AG09319 (cell line): Measurements from ENCODE around the gene SSTR5.
"Not testable (repeated sequence)": the region's sequence is repeated elsewhere in the genome, so short reads cannot be mapped to it uniquely, and the experiment has no call there.

Source experiments
- DNase-seq: peaks from one replicate; pipeline ENCODE4 v3.0.0-alpha.2; 2010; ENCODE audit warnings: low read depth; ENCODE audit errors: extremely low read depth
- TF ChIP-seq, protein P1 (sequence below): IDR thresholded peaks from 2 replicates; pipeline ENCODE4 v1.5.1; 2011; ENCODE audit warnings: low read depth, mild to moderate bottlenecking, inconsistent platforms, low read length, moderate library complexity

Gene SSTR5

DNA sequence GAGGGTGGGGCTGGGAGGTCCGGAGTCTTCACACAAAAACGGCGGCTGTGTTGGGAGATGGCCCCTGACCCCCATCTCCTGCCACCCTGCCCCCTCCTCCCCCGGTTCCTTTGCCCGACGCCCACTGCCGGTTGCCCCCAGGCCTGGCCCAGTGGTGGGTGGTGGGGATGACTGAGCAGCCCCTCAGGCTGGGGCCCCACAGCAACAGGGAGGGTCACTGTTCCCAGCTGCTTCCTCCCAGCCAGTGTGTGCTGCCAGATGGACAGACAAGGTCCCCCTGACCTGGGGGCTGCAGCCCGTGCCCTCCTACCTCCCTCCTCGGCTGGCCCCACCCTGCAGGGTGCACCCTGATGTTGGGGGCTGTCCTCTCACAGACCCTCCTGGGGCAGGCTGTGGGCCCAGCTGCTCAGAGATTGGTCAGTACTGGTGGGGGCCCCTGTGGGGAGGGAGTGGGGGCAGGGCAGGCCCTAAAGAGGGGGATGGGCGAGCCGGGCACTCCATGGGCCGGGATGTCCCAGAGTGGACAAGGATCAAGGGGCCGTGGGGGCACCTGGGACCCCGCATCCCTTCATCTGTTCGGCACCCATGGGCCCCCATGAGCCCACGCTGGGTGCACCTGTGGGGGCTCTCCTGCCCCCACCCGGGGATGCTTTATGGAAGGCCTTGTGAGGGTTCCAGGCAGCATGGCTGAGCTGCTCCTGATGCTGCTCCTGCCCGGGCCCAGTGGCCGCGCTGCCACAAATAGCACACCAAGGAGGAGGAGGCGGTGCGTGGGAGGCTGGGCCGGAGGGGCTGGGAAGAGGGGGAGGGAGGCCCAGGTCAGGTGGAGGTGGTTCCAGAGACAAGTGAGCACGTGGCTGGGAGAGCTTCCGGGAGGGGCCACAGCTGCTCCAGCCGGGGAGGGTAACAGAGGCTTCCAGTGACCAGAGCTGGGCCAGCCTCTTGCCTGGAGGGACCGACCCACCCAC is 18.4 kb downstream of the SSTR5 start:
- DNase-seq: no peak
- TF ChIP-seq, protein P1, sequence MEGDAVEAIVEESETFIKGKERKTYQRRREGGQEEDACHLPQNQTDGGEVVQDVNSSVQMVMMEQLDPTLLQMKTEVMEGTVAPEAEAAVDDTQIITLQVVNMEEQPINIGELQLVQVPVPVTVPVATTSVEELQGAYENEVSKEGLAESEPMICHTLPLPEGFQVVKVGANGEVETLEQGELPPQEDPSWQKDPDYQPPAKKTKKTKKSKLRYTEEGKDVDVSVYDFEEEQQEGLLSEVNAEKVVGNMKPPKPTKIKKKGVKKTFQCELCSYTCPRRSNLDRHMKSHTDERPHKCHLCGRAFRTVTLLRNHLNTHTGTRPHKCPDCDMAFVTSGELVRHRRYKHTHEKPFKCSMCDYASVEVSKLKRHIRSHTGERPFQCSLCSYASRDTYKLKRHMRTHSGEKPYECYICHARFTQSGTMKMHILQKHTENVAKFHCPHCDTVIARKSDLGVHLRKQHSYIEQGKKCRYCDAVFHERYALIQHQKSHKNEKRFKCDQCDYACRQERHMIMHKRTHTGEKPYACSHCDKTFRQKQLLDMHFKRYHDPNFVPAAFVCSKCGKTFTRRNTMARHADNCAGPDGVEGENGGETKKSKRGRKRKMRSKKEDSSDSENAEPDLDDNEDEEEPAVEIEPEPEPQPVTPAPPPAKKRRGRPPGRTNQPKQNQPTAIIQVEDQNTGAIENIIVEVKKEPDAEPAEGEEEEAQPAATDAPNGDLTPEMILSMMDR: no peak

DNA sequence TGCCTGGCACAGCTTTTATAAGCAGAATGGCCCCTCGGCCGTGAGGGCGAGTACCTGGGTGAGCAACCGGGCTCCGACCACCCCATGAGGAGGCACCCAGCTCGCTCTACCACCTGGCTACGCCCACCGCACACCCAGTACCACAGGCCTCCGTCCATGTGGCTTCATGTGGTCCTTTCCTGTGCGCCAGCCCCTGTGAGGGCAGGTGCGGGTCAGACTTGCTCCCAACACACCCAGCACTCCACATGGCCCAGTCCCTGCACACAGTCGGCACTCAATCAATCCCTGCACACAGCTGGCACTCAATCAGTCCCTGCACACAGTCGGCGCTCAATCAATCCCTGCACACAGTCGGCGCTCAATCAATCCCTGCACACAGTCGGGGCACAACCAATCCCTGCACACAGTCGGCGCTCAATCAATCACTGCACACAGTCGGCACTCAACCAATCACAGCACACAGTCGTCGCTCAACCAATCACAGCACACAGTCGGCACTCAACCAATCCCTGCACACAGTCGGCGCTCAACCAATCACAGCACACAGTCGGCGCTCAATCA is 19.5 kb downstream of the SSTR5 start:
- no peak for DNase-seq
- TF ChIP-seq, protein P1: no peak

DNA sequence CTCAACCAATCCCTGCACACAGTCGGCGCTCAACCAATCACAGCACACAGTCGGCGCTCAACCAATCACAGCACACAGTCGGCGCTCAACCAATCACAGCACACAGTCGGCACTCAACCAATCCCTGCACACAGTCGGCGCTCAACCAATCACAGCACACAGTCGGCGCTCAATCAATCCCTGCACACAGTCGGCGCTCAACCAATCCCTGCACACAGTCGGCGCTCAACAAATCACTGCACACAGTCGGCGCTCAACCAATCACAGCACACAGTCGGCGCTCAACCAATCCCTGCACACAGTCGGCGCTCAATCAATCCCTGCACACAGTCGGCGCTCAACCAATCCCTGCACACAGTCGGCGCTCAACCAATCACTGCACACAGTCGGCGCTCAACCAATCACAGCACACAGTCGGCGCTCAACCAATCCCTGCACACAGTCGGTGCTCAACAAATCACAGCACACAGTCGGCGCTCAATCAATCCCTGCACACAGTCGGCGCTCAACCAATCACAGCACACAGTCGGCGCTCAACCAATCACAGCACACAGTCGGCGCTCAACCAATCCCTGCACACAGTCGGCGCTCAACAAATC is 20.2 kb downstream of the SSTR5 start:
- DNase-seq: not testable (repeated sequence)

DNA sequence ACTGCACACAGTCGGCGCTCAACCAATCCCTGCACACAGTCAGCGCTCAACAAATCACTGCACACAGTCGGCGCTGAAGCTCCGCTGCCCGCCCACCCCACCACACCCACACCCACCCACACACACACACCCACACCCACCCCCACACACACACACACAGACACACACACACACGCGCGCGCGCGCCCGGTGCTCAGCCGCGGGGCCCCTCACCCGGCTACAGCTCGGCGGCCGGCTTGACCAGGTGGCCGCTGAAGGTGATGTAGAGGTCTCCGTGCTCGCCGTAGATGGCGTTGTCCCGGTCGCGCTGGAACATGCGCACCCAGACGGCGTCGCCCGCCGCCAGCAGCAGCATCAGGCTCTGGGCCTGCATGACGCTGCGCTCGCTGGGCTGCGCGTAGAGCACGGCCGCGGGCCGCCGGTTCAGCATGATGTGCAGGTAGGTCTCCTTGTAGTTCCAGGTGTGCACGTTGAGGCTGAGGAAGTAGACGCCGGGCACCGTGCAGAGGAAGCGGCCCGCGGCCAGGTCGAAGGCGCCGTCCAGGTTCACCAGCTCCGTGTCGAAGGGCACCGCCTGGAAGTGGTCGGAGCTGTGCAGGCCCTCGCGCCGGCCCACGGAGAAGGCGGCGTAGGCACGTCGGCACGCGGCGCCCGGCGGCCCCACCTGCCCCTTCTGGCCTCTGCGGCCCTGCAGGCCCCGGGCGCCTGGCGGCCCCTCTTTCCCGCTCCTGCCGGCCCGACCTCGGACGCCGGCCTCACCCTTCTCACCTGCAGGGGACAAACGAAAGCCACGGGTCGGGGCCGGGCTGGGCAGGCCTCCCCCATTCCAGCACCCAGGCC is 21.0 kb downstream of the SSTR5 start:
- TF ChIP-seq, protein P1: no peak
- no peak for DNase-seq

DNA sequence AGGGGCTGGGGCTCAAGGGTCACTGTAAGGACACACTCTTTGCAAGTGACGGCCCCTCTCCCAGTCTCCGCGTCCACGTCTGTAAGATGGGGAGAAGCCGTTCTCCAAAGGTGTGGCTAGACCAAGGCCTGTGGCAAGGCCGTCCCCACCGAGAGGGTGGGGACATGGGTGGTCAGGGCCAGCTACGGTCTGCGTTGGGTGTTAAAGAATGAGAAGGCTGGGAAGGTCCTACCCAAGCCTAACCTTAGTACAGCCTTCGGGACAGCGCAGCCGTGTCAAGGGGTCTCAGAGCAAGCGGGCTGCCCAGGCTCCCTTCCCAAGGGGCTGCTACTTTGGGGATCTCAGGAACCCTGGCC is 21.6 kb downstream of the SSTR5 start:
- DNase-seq: no peak
- TF ChIP-seq, protein P1: no peak

DNA sequence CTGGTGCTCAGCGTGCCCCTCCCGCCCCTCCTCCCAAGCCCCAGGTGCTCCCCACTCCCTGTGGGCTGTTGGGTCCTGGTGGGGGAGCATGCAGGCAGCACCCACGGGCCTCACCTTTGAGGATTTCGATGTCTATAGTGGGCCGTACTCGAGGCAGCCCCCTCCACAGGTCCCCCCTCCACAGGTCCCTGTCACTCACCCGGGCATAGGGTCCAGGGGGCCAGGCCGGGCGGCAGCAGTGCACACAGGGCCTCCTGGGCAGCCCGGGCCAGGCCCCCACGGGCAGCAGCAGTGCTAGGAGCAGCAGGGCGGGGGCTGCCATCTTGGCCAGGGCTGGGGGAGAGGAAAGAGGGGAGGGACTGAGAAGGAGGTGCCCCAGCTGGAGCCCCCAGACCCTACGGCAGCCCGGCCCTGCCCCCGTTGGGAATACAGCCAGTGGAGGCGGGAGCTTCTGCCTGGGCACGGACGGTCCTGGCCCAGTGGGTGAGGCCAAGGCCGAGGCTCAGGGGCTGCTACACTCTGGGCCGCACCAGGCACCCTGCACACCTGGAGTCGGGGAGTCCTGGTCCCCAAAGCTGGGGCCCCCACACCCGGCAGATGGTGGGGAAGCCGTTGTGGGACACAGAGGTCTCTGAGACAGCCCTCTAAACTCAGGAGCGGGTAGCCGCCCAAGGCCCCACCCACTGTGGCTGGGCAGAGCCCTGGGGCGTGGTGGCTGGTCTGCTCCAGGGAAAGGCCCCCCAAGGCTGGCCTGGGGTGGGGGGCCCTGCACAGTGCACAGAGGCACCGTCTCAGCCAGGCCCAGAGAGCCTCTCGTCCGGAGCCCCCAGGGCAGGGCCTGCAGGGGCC is 22.3 kb downstream of the SSTR5 start:
- TF ChIP-seq, protein P1: no peak
- no peak for DNase-seq
